ENCODE data around the gene NLRP7. TPM values are rescaled to one million over a fixed set of nuclear protein-coding genes. Genes with fewer than 3 reads are reported as not detected.

NLRP7 gene
- total and polyA plus RNA-seq, 2 donors (not counting 3 experiments of a cell fraction or from before 2014, with no cell fraction given) = not detected

DNA sequence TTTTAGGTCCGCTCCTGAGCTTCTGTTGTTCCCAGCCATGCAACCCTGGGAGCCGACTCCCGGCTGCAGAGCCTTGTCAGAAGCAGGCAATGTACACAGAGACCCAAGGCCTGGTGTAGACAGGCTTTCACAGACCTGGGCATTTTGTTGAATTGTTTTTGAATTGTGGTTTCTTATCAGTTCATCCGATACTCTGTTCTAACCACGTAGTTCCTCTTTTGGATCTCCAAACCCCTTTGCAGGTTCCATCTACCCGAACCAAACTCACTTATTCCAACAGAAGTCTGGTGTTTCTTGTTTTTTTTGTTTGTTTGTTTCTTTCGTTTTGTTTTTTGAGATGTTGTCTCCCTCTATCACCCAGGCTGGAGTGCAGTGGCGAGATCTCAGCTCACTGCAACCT lies 12.5 kb upstream of the NLRP7 start:
- BruUV-seq (replicated peaks) = no TSS peak
- no peaks in the 10 kb centered on the region for H3K36me3 ChIP-seq (ENCODE audit: control insufficient read depth in 2 of 2, extremely low read depth in 1 of 2, insufficient read depth in 2 of 2, low read length in 2 of 2)
- POLR2A ChIA-PET = no interaction called here
- no peak overlapping the region for H3K27ac ChIP-seq (ENCODE audit: insufficient read depth, low read depth, low read length)
- DNase-seq (ENCODE audit: low read depth, low spot score) (no peak), FAIRE-seq (no peak)
- H3K9me3 ChIP-seq (replicated peaks; ENCODE audit: control insufficient read depth, insufficient read depth, low read length) = no peaks in the 10 kb centered on the region
- H3K4me1 ChIP-seq (ENCODE audit: control insufficient read depth, extremely low read depth, insufficient read depth, low read length) = no peaks in the 10 kb centered on the region
- H3K79me2 ChIP-seq (ENCODE audit: control insufficient read depth, insufficient read depth, low read length) = no peaks in the 10 kb centered on the region
- no peaks in the 10 kb centered on the region for H4K20me1 ChIP-seq (replicated peaks; ENCODE audit: control insufficient read depth, extremely low read depth, insufficient read depth, low read length)
- H3K9me1 ChIP-seq (replicated peaks; ENCODE audit: control insufficient read depth, extremely low read depth, insufficient read depth, low read length) = no peaks in the 10 kb centered on the region
- no peaks in the 10 kb centered on the region for H3K27me3 ChIP-seq (ENCODE audit: control insufficient read depth in 2 of 2, insufficient read depth in 2 of 2, low read length in 2 of 2)
- H2AFZ ChIP-seq (ENCODE audit: low read depth, low read length) = no peak overlapping the region
- intact Hi-C loops (cut with micrococcal nuclease) = no loop called here
- TF ChIP-seq JUN (IDR thresholded peaks at IDR 0.05; ENCODE audit: borderline replicate concordance, insufficient read depth, insufficient read length, low read depth) (no peak), POLR2AphosphoS5 (IDR thresholded peaks at IDR 0.05; ENCODE audit: insufficient read depth, low read depth, low read length) (no peak), FOS (IDR thresholded peaks at IDR 0.05; ENCODE audit: borderline replicate concordance, insufficient read depth, low read length) (no peak), EZH2 (IDR thresholded peaks at IDR 0.05; ENCODE audit: borderline replicate concordance, low read depth, low read length, severe bottlenecking) (no peak), MYC (IDR thresholded peaks at IDR 0.05; ENCODE audit: low read depth, low read length) (no peak), GATA2 (IDR thresholded peaks at IDR 0.05; ENCODE audit: insufficient read depth, insufficient read length, low read depth, low read length) (no peak), POLR2A (IDR thresholded peaks at IDR 0.05; ENCODE audit: low read depth, low read length) (no peak)
- TF ChIP-seq, protein P1, sequence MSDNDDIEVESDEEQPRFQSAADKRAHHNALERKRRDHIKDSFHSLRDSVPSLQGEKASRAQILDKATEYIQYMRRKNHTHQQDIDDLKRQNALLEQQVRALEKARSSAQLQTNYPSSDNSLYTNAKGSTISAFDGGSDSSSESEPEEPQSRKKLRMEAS (IDR thresholded peaks at IDR 0.05; ENCODE audit: insufficient read depth, insufficient read length) = no peak
- TF ChIP-seq, protein P2, sequence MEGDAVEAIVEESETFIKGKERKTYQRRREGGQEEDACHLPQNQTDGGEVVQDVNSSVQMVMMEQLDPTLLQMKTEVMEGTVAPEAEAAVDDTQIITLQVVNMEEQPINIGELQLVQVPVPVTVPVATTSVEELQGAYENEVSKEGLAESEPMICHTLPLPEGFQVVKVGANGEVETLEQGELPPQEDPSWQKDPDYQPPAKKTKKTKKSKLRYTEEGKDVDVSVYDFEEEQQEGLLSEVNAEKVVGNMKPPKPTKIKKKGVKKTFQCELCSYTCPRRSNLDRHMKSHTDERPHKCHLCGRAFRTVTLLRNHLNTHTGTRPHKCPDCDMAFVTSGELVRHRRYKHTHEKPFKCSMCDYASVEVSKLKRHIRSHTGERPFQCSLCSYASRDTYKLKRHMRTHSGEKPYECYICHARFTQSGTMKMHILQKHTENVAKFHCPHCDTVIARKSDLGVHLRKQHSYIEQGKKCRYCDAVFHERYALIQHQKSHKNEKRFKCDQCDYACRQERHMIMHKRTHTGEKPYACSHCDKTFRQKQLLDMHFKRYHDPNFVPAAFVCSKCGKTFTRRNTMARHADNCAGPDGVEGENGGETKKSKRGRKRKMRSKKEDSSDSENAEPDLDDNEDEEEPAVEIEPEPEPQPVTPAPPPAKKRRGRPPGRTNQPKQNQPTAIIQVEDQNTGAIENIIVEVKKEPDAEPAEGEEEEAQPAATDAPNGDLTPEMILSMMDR (IDR thresholded peaks at IDR 0.05; ENCODE audit: extremely low read depth in 1 of 2, insufficient read depth in 1 of 2, low read depth in 1 of 2, low read length in 2 of 2) = no peak
- dilution Hi-C loops (cut with MboI; ENCODE audit: extremely low pct_ligation_motif_present, low sequenced_read_pairs) = no loop called here
- H3K4me3 ChIP-seq (replicated peaks in 1 of 3; ENCODE audit: insufficient read depth in 1 of 3, low read depth in 1 of 3, low read length in 3 of 3) = no peak overlapping the region
- no peak overlapping the region for H3K4me2 ChIP-seq (ENCODE audit: insufficient read depth, low read length)
- CTCF ChIA-PET = no interaction called here
- H3K9ac ChIP-seq (replicated peaks; ENCODE audit: extremely low read depth, insufficient read depth, low read length) = no peak overlapping the region
